HG02973 (cell line): Measurements from ENCODE around the gene SELENOW.
A peak's percentile ranks its signal among the peaks of the same experiment; 100 is the strongest.
"Not testable (repeated sequence)": the region's sequence is repeated elsewhere in the genome, so short reads cannot be mapped to it uniquely, and the experiment has no call there.

Experiments
- ATAC-seq: cut with Tn5 transposase; IDR thresholded peaks from one replicate; pipeline ENCODE4 v1.9.1; 2021; ENCODE audit warnings: moderate library complexity; ENCODE audit not compliant: unreplicated experiment

SELENOW gene

DNA sequence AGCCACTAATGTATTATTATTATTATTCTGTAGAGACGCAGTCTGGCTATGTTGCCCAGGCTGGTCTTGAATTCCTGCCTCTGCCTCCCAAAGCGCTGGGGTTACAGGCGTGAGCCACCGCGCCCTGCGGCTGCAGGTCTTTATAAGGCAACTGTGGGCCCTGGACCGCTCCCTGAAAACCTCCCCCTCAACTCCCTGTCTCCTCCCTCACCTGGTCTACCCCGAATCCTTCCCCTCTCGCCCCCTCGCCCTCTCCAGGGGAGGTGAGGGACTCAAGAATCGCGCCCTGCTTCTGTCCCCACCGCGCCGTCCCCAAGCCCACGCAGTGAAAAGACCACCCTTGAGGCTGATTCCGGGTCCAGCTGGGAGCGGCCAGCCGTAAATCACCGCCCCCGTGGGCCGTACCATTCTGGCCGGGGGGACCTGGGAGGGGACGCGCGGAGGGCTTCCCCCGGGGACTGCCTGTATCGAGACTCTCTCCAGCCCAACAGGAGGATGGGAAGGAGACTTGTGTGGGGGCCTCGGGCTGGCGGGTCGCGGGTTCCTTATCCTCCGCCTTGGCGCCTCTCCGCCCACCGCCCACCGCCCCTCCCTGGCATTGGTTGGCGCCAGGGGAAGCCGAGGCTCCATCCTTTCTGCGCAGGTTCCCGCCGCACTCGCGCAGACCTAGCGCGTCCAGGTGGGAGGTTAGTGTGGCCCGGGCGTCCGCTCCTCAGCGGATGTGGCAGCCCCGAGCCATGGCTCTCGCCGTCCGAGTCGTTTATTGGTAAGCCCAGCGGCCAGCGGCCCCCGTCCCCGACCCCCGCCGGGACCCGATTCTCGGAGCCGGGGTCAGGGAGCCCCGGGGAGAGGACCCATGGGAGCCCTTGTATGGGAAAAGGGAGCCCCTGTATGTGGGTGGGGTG lies at the start of gene SELENOW:
TSS of gene SELENOW (plus strand) at position 655 of the 905 bp plus-strand sequence. CDS start at position 738, 83 bp downstream.
- peak; percentile 66 for ATAC-seq

DNA sequence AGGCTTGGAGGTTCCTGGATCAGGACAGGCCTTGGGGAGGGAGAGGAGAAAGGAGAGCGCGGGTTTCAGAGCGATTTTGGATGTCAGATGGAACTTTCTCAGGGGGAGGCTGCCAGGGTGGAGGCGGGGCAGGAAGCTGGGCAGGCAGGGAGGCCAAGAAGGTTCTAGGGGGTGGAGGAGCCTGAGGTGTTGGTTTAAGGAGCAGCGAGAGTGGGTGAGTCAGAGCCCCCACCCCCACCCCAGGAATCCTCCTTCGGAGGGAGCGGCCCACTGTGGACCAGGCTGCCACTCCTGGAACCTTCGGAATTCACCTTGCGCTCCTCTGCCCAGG lies 49.1 kb upstream of the SELENOW start:
- ATAC-seq = no peak

DNA sequence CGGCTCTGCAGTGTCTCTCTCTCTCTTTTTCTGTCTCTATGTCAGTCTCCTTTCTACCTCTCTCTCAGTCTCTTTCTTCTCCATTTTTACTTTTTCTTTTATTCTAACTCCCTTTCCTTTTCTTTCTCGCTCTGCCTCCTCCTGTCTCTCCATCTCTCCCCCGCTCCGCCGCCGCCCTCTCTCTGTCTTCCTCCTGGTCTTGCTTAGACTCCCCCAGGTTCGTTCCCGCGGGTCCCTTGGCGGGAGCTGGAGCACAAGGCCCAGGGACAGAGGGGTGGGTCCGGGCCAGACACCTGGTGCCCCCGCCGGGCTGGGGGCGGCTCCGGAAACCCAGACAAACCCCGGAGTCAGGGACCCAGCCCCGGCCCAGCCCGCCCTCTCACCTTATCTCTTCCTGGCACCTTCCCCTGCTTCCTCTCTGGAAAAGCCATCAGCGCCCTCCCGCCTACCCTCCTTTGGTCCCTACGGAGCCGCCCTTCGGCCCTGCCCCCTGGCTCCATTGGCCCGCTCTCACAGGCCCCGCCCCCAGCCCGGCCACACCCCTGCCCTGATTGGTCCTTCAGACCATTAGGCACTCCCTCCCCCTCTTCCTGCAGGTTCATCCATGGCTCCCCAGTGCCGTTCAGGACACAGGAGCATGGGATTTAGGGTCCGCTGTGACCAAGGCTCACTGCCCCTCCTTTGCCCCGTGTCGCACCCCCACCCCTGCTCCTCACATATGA lies 48.5 kb upstream of the SELENOW start:
- no peak for ATAC-seq

DNA sequence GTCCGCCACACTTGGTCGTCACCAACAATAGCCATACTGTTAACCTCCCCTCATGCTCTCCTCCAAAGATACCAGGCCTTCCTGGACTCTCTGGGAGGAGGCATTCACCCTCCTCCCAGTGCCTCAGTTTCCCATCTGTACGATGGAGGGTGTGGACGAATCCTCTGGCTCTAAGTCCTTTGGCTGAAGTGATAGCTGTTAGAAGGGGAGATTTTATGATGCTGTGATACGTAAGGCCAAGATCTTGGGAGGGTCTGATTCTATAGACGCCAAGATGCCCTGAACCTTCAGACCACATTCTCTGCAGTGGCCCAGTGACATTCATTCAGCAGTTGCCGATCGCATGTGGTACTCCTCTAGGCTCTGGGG lies 48.0 kb upstream of the SELENOW start:
- ATAC-seq = no peak

DNA sequence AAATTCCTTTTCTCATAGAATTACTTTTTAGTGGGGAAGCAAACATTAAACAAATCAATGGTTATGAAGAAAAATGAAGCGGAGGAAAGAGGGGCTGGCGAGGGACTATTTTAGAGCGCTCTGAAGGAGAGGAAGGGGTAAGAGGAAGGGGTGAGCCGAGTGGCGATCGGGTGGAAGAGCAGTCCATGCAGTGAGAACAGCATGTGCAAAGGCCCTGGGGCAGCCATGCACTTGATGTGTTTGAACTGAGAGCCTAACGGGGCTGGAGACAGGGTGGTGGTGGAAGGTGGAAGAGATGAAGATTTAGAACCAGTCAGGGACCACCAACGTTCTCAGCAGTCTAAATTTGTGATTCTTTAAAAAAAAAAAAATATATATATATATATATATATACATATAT lies 47.6 kb upstream of the SELENOW start:
- no peak for ATAC-seq

DNA sequence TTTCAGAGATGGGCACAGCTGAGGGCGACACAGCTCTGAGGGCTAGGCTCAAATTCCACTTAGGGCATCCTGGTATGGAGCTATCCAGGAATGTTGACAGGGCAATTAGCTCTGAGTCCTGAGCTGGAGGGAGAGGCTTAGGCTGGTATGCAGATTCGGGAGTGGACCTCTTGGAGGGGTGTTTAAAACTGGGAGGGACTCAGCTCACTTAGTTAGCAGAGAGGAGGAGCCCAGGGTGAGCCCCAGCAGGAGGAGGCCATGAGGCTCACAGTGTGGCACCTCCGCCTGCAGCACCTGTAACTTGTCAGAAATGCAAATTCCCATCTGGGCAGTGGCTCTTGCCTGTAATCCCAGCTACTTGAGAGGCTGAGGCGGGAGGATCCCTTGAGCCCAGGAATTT lies 43.4 kb upstream of the SELENOW start:
- no peak for ATAC-seq

DNA sequence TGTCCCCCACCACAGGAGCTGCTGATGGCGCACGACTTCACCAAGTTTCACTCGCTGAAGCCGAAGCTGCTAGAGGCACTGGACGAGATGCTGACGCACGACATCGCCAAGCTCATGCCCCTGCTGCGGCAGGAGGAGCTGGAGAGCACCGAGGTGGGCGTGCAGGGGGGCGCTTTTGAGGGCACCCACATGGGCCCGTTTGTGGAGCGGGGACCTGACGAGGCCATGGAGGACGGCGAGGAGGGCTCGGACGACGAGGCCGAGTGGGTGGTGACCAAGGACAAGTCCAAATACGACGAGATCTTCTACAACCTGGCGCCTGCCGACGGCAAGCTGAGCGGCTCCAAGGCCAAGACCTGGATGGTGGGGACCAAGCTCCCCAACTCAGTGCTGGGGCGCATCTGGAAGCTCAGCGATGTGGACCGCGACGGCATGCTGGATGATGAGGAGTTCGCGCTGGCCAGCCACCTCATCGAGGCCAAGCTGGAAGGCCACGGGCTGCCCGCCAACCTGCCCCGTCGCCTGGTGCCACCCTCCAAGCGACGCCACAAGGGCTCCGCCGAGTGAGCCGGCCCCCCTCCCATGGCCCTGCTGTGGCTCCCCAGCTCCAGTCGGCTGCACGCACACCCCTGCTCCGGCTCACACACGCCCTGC lies 37.5 kb upstream of the SELENOW start:
- ATAC-seq = no peak

DNA sequence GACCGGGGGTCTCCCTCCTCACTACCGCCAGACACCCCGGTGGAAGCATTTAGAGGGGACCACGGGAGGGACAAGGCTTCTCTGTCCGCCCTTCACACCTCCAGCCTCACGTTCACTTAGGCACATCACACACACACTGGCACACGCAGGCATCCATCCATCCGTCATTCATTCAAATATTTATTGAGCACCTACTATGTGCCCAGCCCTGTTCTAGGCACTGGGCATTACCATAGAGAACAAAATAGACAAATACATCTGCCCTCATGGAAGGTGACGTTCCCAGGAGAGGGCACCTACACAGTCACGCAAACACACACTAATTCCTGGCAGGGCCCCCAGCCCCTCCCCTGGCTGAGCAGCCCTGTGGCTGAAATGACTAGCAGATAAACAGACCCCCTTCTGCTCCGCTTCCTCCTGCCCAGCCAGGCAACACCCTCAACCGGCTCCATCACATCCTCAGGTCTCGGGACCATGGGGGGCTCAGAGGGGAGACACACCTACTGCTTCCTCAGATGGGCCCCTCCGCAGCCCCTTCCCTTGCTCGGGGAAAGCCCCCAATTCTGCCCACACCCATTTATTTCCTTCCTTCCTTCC lies 36.9 kb upstream of the SELENOW start:
- no peak for ATAC-seq

DNA sequence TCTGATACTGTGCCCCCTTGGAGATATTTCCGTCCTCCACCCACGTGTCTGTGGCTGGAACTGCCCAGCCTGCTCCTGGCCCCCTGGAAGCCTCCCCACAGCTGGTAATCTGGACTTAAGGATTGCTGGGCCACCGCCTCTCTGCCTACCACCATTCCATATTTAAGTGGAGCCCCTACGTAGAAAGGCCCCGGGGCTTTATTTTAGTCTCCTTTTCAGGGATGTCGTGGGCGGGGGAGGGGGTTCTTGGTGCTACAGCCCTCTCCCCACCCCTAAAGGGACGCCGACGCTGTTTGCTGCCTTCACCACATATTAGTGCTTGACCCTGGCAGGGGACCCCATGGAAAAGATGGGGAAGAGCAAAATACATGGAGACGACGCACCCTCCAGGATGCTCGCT lies 35.9 kb upstream of the SELENOW start:
- ATAC-seq = no peak

DNA sequence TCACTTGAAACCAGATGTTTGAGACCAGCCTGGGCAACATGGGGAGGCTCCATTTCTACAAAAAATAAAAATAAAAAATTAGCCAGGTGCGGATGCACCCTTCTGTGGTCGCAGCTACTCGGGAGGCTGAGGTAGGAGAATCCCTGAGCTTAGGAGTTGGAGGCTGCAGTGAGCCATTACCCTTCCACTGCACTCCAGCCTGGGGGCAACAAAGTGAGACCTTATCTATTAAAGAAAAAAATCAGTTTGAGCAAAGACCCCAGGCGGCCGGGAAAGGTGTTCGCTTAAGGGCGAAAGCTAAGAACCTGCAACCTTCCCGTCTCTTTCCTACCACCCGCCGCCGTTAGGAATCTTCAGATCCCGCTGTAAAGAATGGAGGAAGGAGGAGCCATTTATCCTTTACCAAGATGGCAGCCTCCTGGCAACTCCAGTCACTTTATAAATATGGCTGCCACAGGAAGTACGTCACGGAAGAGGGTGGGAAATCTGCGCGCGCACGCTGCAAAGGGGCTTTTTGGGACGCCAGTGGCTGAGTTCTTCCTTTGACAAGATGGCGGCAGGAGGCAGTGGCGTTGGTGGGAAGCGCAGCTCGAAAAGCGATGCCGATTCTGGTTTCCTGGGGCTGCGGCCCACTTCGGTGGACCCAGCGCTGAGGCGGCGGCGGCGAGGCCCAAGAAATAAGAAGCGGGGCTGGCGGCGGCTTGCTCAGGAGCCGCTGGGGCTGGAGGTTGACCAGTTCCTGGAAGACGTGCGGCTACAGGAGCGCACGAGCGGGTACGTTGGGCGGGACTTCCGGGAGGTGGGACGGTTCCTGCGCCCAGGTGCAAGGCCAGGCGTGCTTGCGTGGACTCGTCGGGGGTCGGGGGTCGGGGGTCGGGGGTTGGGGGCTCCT lies 33.2 kb upstream of the SELENOW start, which contains the start of gene NOP53:
TSS of gene NOP53 (plus strand) at position 537 of the 892 bp plus-strand sequence. CDS start at position 551, 14 bp downstream.
- ATAC-seq = peak; percentile 60

DNA sequence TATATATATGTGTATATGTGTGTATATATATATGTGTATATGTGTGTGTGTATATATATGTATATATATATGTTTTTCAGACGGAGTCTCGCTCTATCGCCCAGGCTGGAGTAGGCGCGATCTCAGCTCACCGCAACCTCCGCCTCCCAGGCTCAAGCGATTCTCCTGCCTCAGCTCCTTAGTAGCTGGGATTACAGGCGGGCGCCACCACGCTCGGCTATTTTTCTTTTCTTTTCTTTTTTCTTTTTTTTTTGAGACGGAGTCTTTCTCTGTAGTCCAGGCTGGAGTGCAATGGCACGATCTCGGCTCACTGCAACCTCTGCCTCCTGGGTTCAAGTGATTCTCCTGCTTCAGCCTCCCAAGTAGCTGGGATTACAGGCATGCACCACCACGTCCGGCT lies 32.4 kb upstream of the SELENOW start:
- ATAC-seq = not testable (repeated sequence)

DNA sequence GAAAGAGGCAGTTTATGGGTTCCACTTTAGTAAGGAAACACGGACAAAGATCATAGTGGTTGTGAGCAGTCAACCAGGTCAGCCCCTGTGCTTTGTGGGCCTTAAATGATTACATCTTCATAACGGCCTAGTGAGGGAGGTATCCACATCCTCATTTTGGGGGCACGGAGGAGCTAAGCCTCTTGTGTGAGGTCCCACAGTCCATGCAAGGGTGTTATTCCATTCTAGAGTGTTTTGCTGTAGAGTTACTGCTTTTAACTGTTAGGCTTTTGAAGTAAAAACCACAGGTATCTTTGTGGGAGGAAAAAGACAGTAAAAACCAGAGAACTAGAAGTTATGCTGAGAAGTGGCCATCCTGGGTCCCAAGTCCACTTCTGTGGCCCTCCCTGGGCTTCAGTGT lies 29.2 kb upstream of the SELENOW start:
- ATAC-seq = no peak

DNA sequence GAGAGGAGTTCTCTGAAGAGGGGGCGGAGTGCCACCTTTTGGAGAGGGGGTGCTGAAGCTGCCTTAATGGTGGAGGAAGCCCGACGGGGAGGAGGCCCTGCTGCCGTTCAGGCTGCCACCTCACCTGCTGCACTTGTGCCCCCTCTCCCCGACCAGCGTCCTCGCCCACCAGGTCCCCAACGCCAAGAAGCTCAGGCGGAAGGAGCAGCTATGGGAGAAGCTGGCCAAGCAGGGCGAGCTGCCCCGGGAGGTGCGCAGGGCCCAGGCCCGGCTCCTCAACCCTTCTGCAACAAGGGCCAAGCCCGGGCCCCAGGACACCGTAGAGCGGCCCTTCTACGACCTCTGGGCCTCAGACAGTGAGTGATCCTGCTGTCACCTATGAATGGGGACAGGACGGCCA lies 27.8 kb upstream of the SELENOW start:
- no peak for ATAC-seq

DNA sequence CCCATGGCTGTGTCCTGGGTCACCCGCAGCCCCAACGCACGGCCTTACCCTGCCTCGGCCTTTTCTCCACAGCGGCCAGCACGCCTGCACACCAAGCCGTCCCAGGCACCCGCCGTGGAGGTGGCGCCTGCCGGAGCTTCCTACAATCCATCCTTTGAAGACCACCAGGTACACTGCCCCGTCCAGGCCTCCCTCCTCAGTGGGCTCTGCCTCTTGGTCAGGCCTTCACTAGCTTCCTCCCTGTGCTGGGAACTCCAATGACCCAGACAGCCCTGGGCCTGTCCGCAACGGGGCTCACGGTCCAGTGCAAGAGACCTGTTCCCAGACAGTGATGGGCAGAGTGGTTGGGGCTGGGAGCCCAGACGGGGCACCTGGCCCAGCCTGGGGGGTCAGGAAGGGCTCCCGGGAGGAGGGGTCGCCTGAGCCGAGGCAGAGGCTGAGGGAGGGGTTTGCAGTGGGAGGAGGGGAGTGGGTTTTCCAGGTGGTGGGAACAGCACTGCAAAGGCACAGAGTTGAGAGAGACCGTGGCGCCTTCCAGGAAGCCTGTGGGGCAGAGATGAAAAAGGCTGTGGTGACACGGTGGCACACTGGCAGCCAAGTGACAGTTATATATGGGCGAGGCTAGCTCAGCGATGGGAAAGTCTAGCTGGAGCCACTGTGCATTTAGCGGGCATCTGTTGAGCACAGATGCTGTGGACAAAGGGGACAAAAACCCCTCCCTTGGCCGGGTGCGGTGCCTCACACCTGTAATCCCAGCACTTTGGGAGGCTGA lies 25.9 kb upstream of the SELENOW start:
- no peak for ATAC-seq

DNA sequence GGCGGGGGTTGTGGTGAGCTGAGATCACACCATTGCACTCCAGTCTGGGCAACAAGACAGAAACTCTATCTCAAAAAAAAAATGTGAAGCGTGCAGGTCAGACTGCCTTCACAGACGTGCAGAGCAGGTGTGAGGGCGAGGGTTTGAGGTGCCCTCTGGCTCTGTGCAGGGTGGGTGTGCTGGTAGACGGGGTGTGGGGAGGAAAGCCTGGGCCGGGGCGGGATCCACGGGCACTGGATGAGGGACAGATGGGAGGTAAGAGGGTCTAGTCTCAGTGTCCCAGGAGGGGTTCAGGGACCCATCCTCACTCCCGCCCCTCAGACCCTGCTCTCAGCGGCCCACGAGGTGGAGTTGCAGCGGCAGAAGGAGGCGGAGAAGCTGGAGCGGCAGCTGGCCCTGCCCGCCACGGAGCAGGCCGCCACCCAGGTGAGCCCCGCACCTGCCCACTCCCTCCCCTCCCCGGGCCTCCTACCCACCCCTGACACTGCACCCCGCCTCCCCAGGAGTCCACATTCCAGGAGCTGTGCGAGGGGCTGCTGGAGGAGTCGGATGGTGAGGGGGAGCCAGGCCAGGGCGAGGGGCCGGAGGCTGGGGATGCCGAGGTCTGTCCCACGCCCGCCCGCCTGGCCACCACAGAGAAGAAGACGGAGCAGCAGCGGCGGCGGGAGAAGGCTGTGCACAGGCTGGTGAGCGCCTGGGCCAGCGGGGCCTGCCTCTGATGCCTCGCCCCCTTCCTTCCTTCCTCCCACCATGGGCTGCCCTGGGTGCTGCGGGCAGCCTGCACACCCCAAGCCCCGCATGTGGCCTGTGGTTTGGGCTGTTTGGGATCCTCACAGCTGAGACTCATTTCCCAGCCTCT lies 24.1 kb upstream of the SELENOW start:
- no peak for ATAC-seq

DNA sequence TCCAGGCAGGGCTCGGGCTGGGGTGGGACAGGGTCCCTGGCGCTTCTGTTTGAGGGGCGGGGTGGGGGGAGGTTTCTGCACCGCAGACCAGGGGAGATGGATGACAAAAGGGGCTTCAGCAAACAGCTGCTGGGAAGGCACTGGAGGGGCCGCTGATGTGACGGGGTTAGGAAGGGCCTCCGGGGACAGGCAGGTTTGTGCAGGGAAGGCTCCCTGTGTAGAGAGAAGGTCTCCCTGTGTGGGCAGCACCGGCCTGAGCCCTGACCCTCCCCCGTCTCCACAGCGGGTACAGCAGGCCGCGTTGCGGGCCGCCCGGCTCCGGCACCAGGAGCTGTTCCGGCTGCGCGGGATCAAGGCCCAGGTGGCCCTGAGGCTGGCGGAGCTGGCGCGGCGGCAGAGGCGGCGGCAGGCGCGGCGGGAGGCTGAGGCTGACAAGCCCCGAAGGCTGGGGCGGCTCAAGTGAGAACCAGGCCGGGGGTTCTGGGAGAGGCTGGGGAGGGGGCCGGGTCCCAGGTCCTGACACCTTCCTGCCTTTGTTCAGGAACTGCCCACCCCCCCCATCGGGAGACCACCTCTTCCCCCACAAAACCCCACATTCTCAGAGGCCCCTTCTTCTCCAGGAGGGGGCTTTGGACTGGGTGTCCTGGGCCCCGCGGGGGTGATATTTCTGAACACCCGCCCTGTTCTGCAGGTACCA lies 23.3 kb upstream of the SELENOW start:
- no peak for ATAC-seq

DNA sequence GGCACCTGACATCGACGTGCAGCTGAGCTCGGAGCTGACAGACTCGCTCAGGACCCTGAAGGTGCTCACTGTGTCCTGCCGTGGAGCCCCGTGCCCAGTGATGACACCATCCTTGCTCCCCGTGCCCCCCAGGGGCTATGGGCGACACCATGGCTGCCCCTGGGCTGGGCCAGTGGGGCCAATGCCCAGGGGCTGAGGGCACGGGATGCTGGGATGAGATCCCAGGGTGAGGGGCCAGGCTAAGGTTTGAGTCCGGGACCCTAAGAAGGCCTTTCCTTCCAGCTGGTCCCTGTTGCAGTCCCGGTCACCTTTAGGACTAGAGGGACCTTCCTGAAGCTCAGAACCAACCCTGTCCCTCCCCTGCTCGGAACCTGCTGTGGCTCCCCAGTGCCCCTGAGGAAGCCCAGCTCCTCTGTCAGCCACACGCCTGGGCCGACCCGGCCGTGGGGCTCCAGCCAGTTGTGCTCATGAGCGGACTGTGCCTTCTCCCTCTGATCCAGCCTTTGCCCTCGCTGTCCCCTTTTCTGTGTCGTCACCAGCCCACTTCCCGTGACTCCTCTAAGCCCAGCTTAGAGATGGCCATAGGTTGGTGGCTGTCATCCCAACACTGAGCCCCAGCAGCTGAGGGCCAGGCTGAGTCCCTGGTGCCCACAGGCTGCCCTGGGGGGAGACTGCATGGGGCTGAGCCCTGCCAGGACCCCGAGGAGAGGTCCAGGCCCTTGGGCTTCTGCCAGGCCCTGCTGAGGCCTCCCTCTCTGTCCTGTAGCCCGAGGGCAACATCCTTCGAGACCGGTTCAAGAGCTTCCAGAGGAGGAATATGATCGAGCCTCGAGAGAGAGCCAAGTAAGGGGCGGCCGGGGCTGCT lies 22.5 kb upstream of the SELENOW start:
- ATAC-seq = no peak
